Tibial nerve (tissue), 4 donors: ENCODE data around the gene POLK. TPM values are rescaled to one million over a fixed set of nuclear protein-coding genes. Genes with fewer than 3 reads are reported as not detected.

Experiments
- DNase-seq, 2 donors: peaks; one replicate each; pipeline ENCODE4 v3.0.0-alpha.2; 2019; ENCODE audit warnings: low spot score in 2 of 2
- H3K27ac ChIP-seq, 4 donors: fragments of 200-600 bp; sonication (generic) in 3 of 4; one replicate each; pipeline ENCODE4 v1.5.1; 2017 to 2019; ENCODE audit warnings: mild to moderate bottlenecking in 1 of 4
- H3K27me3 ChIP-seq, 2 donors: fragments of 200-600 bp; sonication (generic) in 1 of 2; one replicate each; pipeline versions ENCODE4 v1.5.1 to v1.6.0; 2017 to 2019
- H3K36me3 ChIP-seq, 3 donors: fragments of 200-600 bp; sonication (generic); one replicate each; pipeline ENCODE4 v1.5.1; 2018 to 2019
- H3K4me1 ChIP-seq, 4 donors: fragments of 200-600 bp; sonication (generic) in 3 of 4; one replicate each; pipeline ENCODE4 v1.5.1; 2017 to 2019
- H3K4me3 ChIP-seq, 4 donors: fragments of 200-600 bp; sonication (generic) in 3 of 4; one replicate each; pipeline ENCODE4 v1.5.1; 2017 to 2019; ENCODE audit warnings: mild to moderate bottlenecking in 1 of 4, moderate library complexity in 1 of 4
- H3K9me3 ChIP-seq, 4 donors: fragments of 200-600 bp; sonication (generic) in 3 of 4; one replicate each; pipeline ENCODE4 v1.5.1; 2017 to 2019
- EP300 ChIP-seq, 2 donors: sonication (generic); formaldehyde crosslinking; IDR thresholded peaks; one replicate each; pipeline ENCODE4 v1.6.1; 2017; ENCODE audit warnings: antibody characterized with exemption in 2 of 2, mild to moderate bottlenecking in 1 of 2
- POLR2A ChIP-seq, 2 donors: fragments of 450-650 bp; IDR thresholded peaks; one replicate each; pipeline ENCODE4 v1.6.1; 2017; ENCODE audit warnings: antibody characterized with exemption in 2 of 2, mild to moderate bottlenecking in 2 of 2, moderate library complexity in 2 of 2
- WGBS, 2 donors: methylation state at CpG; one replicate each; pipeline ENCODE4 v1.1.5; 2018; 5-methylcytosine and 5-hydroxymethylcytosine counted together
- total RNA-seq, 4 donors: library from RNA; depleted of rRNA; stranded (reverse); fragments of >200 nt; gene quantifications; one replicate each; pipeline ENCODE4 v1.1.0, GENCODE V29; 2016
- TF ChIP-seq, protein P1 (sequence below), 5 experiments: fragments of 200-600 bp in 3 of 5; fragments of 450-650 bp in 2 of 5; sonication (generic) in 3 of 5; IDR thresholded peaks; one replicate each; pipeline ENCODE4 v1.5.1; 2016 to 2019; ENCODE audit warnings: antibody characterized with exemption in 5 of 5, mild to moderate bottlenecking in 3 of 5, moderate library complexity in 2 of 5

Gene POLK
- total RNA-seq, 4 donors from 2014 or later = 48.6 to 58.8 (median 56.2) TPM

DNA sequence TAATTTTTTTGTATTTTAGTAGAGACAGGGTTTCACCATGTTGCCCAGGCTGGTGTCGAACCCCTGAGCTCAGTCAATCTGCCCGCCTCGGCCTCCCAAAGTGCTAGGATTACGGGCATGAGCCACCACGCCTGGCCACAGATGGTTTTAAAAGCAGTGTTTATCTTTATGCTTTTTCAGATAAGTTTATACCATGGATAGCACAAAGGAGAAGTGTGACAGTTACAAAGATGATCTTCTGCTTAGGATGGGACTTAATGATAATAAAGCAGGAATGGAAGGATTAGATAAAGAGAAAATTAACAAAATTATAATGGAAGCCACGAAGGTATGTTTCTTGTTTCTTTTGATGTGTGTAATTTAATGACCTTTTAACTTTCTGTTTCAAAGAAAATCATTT, 35.1 kb downstream of the POLK start:
- WGBS, 2 donors = 99 to 100% methylated on average over 6 of the region's 6 CpGs
- TF ChIP-seq POLR2A (IDR thresholded peaks at IDR 0.05) (no peak), EP300 (IDR thresholded peaks at IDR 0.05) (no peak)
- TF ChIP-seq, protein P1, sequence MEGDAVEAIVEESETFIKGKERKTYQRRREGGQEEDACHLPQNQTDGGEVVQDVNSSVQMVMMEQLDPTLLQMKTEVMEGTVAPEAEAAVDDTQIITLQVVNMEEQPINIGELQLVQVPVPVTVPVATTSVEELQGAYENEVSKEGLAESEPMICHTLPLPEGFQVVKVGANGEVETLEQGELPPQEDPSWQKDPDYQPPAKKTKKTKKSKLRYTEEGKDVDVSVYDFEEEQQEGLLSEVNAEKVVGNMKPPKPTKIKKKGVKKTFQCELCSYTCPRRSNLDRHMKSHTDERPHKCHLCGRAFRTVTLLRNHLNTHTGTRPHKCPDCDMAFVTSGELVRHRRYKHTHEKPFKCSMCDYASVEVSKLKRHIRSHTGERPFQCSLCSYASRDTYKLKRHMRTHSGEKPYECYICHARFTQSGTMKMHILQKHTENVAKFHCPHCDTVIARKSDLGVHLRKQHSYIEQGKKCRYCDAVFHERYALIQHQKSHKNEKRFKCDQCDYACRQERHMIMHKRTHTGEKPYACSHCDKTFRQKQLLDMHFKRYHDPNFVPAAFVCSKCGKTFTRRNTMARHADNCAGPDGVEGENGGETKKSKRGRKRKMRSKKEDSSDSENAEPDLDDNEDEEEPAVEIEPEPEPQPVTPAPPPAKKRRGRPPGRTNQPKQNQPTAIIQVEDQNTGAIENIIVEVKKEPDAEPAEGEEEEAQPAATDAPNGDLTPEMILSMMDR (IDR thresholded peaks at IDR 0.05) = no peak
- Histone ChIP-seq H3K4me1 (peaks cover 0 to 8% (median 0%) of the 10 kb centered on the region in 4 donors), H3K27ac (no peak overlapping the region), H3K27me3 (no peaks in the 10 kb centered on the region), H3K36me3 (peaks cover 0 to 22% (median 0%) of the 10 kb centered on the region in 3 donors), H3K4me3 (no peak overlapping the region), H3K9me3 (no peaks in the 10 kb centered on the region)
- DNase-seq = no peak

DNA sequence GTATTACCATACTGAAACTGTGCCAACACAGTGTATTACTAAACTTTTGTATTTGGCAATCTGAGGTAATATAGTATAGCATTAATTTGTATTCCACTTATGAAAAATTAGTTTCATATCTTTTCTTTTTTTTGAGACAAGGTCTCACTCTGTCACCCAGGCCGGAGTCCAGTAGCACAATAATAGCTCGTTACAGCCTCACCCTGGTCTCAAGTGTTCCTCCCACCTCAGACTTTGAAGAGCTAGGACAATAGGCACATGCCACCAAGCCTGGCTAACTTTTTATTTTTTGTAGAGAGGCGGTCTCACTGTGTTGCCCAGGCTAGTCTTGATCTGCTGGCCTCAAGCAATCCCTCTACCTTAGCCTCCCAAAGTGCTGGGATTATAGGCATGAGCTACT, 36.1 kb downstream of the POLK start:
- TF ChIP-seq, protein P1 (IDR thresholded peaks at IDR 0.05) = no peak
- no peak for TF ChIP-seq EP300 (IDR thresholded peaks at IDR 0.05)
- no peak for TF ChIP-seq POLR2A (IDR thresholded peaks at IDR 0.05)

DNA sequence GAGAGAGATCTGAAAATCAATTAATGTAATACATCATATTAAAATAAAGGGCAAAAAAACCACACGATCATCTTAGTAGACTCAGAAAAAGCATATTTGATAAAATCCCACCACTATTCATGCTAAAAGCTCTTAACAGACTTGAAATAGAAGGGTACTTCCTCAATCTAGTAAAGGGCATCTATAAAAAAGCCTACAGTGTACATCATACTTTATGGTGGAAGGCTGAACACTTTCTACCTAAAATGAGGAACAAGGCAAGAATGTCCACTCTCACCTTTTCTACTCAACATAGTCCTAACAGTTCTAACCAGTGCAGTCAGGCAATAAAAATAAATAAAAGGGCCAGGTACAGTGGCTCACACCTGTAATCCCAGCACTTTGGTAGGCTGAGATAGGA, 38.9 kb downstream of the POLK start:
- WGBS, 2 donors = 96 to 97% methylated on average over 1 of the region's 1 CpG

More for the DNA sequence above, 36.1 kb downstream of the POLK start:
- DNase-seq = no peak
- Histone ChIP-seq H3K36me3 (peaks cover 0 to 31% (median 0%) of the 10 kb centered on the region in 3 donors), H3K4me3 (no peak overlapping the region), H3K9me3 (no peaks in the 10 kb centered on the region), H3K27me3 (no peaks in the 10 kb centered on the region), H3K4me1 (peaks cover 0 to 8% (median 0%) of the 10 kb centered on the region in 4 donors), H3K27ac (no peak overlapping the region)
- 85 to 92% methylated on average over 3 of the region's 3 CpGs for WGBS, 2 donors

DNA sequence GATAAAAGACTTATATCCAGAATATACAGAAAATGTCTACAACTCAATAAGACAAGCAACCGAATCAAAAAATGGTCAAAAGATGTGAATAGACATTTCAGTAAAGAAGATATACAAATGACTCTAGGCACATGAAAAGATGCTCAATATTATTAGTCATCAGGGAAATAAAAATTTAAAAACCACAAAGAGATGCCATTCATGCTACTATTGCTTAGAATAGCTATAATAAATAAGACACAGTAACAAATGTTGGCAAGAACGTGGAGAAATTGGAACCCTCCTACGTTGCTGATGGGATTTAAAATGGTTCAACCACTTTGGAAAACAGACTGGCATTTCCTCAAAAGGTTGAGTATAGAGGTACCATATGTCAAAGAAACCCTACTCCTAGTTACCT, 39.8 kb downstream of the POLK start:
- Histone ChIP-seq H3K27ac (no peak overlapping the region), H3K4me1 (no peaks in the 10 kb centered on the region), H3K36me3 (peaks cover 0 to 58% (median 0%) of the 10 kb centered on the region in 3 donors), H3K9me3 (no peaks in the 10 kb centered on the region), H3K27me3 (no peaks in the 10 kb centered on the region), H3K4me3 (no peak overlapping the region)
- WGBS, 2 donors = 76 to 78% methylated on average over 3 of the region's 3 CpGs
- DNase-seq = no peak
- TF ChIP-seq, protein P1 (IDR thresholded peaks at IDR 0.05) = no peak
- TF ChIP-seq POLR2A (IDR thresholded peaks at IDR 0.05) = no peak
- TF ChIP-seq EP300 (IDR thresholded peaks at IDR 0.05) = no peak

More for the DNA sequence above, 38.9 kb downstream of the POLK start:
- TF ChIP-seq, protein P1 (IDR thresholded peaks at IDR 0.05) = no peak
- DNase-seq = no peak
- Histone ChIP-seq H3K9me3 (no peaks in the 10 kb centered on the region), H3K4me1 (no peaks in the 10 kb centered on the region), H3K36me3 (peaks cover 0 to 49% (median 0%) of the 10 kb centered on the region in 3 donors), H3K27me3 (no peaks in the 10 kb centered on the region), H3K27ac (no peak overlapping the region), H3K4me3 (no peak overlapping the region)

DNA sequence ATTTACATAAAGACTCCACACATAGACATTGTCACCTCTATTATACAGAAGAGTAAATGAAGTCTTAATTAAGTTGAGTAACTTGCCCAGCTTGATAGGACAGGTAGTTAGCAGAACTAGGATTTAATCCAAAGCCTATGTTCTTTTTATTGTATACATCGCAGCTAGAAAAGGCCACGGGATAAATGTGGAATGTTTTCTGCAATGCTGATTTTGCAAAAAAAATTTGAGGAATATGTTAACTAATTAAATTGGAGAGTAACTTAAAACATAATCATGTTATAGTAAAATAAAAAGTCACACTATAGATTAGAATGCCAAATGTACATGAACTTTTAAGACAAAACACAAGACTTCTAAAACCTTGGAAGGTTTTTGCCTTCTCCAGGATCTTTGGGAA, 41.1 kb downstream of the POLK start:
- TF ChIP-seq, protein P1 (IDR thresholded peaks at IDR 0.05) = no peak
- no peak for TF ChIP-seq POLR2A (IDR thresholded peaks at IDR 0.05)
- TF ChIP-seq EP300 (IDR thresholded peaks at IDR 0.05) = no peak
- H3K9me3 ChIP-seq = peaks cover 0 to 7% (median 0%) of the 10 kb centered on the region in 4 donors

More for the DNA sequence above, 41.1 kb downstream of the POLK start:
- H3K27ac ChIP-seq = no peak overlapping the region
- peaks cover 0 to 69% (median 0%) of the 10 kb centered on the region in 3 donors for H3K36me3 ChIP-seq
- H3K4me3 ChIP-seq = no peak overlapping the region
- H3K27me3 ChIP-seq = no peaks in the 10 kb centered on the region
- WGBS, 2 donors = 93 to 97% methylated on average over 2 of the region's 2 CpGs
- H3K4me1 ChIP-seq = no peaks in the 10 kb centered on the region
- no peak for DNase-seq
